ENCODE data around the gene KCNQ1. TPM values are rescaled to one million over a fixed set of nuclear protein-coding genes. Genes with fewer than 3 reads are reported as not detected.

The KCNQ1 gene
- total and polyA plus RNA-seq, 2 donors (not counting 1 experiment from before 2014, with no cell fraction given): not detected

GRCh38 chr11:2838676-2839294 is 394.0 kb downstream of the KCNQ1 start:
- TF ChIP-seq EZH2 (IDR thresholded peaks at IDR 0.05; ENCODE audit: low read length, missing control alignments): no peak
- no peak for TF ChIP-seq CTCF (conservative IDR thresholded peaks at IDR 0.05 in 1 of 2, IDR thresholded peaks at IDR 0.05 in 1 of 2; ENCODE audit: low read depth in 1 of 2, low read length in 2 of 2)

GRCh38 chr11:2839395-2839943 is 394.7 kb downstream of the KCNQ1 start:
- H3K79me2 ChIP-seq (ENCODE audit: control insufficient read depth, insufficient read depth, low read length): no peaks in the 10 kb centered on the region
- no peak overlapping the region for H3K9ac ChIP-seq (ENCODE audit: insufficient read depth, low read length)
- no peak overlapping the region for H3K4me2 ChIP-seq (ENCODE audit: extremely low read depth, insufficient read depth, low read length)
- no peaks in the 10 kb centered on the region for H3K9me3 ChIP-seq (ENCODE audit: control insufficient read depth, insufficient read depth, low read depth, low read length)
- H3K27me3 ChIP-seq (ENCODE audit: control insufficient read depth, insufficient read depth, low read length): peaks cover 5% of the 10 kb centered on the region
- no peak for DNase-seq (ENCODE audit: low read depth in 2 of 2)
- H3K4me3 ChIP-seq (replicated peaks in 1 of 4; ENCODE audit: control extremely low read depth in 1 of 4, insufficient read depth in 1 of 4, low read depth in 3 of 4, low read length in 4 of 4): no peak overlapping the region
- no peaks in the 10 kb centered on the region for H4K20me1 ChIP-seq (ENCODE audit: control insufficient read depth, extremely low read depth, insufficient read depth, low read length)
- H3K36me3 ChIP-seq (ENCODE audit: control insufficient read depth, insufficient read depth, low read length): no peaks in the 10 kb centered on the region
- TF ChIP-seq CTCF (conservative IDR thresholded peaks at IDR 0.05 in 1 of 2, IDR thresholded peaks at IDR 0.05 in 1 of 2; ENCODE audit: low read depth in 1 of 2, low read length in 2 of 2) (no peak), EZH2 (IDR thresholded peaks at IDR 0.05; ENCODE audit: low read length, missing control alignments) (no peak)
- H3K4me1 ChIP-seq (ENCODE audit: control insufficient read depth, extremely low read depth, insufficient read depth, low read length): no peaks in the 10 kb centered on the region
- H2AFZ ChIP-seq (ENCODE audit: low read length): no peak overlapping the region
- H3K27ac ChIP-seq (ENCODE audit: insufficient read depth, low read length): no peak overlapping the region

More at GRCh38 chr11:2838676-2839294, 394.0 kb downstream of the KCNQ1 start:
- no peaks in the 10 kb centered on the region for H4K20me1 ChIP-seq (ENCODE audit: control insufficient read depth, extremely low read depth, insufficient read depth, low read length)
- no peaks in the 10 kb centered on the region for H3K79me2 ChIP-seq (ENCODE audit: control insufficient read depth, insufficient read depth, low read length)
- no peak overlapping the region for H3K27ac ChIP-seq (ENCODE audit: insufficient read depth, low read length)
- H3K27me3 ChIP-seq (ENCODE audit: control insufficient read depth, insufficient read depth, low read length): peaks cover 5% of the 10 kb centered on the region
- H3K4me2 ChIP-seq (ENCODE audit: extremely low read depth, insufficient read depth, low read length): no peak overlapping the region
- DNase-seq (ENCODE audit: low read depth in 2 of 2): no peak
- no peaks in the 10 kb centered on the region for H3K36me3 ChIP-seq (ENCODE audit: control insufficient read depth, insufficient read depth, low read length)
- no peak overlapping the region for H3K4me3 ChIP-seq (replicated peaks in 1 of 4; ENCODE audit: control extremely low read depth in 1 of 4, insufficient read depth in 1 of 4, low read depth in 3 of 4, low read length in 4 of 4)
- no peaks in the 10 kb centered on the region for H3K9me3 ChIP-seq (ENCODE audit: control insufficient read depth, insufficient read depth, low read depth, low read length)
- no peak overlapping the region for H2AFZ ChIP-seq (ENCODE audit: low read length)
- H3K9ac ChIP-seq (ENCODE audit: insufficient read depth, low read length): no peak overlapping the region
- H3K4me1 ChIP-seq (ENCODE audit: control insufficient read depth, extremely low read depth, insufficient read depth, low read length): no peaks in the 10 kb centered on the region

DNA sequence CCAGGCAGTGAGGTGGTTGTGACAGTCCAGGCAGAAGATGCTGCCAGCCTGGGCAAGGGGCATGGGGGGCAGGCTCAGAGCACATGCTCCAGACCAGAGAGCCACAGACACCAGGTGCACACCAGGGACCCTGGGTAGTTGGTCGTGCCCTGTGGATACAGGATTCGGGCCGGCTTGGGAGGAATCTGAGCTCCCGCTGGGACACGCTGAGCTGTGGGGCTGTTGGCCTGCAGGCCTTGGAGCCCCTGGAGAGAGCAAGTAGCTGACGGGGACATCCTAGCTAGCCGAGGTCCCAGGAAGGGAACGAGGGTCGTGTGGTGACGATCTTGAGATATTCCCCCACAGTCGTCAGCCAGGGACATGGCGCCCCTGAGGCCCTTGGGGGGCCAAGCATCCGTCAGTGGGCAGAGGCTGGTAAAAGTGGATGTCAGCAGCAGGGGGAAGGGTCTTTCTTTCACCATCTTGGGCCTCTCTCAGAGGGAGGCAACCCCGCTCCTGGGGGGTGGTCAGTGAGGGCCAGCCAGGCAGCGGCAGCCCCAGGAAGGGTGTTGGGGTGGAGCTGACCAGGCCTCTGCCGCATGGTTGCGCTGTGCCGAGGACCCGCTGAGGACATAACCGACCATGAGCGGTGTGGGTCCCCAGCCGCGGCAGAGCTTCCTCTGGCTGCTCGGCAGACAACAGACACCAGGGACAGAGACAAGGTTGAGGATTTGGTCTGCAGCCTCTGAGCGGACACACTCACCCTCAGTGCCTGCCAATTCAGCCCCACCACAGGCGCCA is 396.8 kb downstream of the KCNQ1 start:
- H3K9me3 ChIP-seq (ENCODE audit: control insufficient read depth, insufficient read depth, low read depth, low read length): no peaks in the 10 kb centered on the region
- no peak for TF ChIP-seq CTCF (conservative IDR thresholded peaks at IDR 0.05 in 1 of 2, IDR thresholded peaks at IDR 0.05 in 1 of 2; ENCODE audit: low read depth in 1 of 2, low read length in 2 of 2)
- no peak for TF ChIP-seq EZH2 (IDR thresholded peaks at IDR 0.05; ENCODE audit: low read length, missing control alignments)
- H3K9ac ChIP-seq (ENCODE audit: insufficient read depth, low read length): no peak overlapping the region
- no peaks in the 10 kb centered on the region for H4K20me1 ChIP-seq (ENCODE audit: control insufficient read depth, extremely low read depth, insufficient read depth, low read length)
- H3K27ac ChIP-seq (ENCODE audit: insufficient read depth, low read length): no peak overlapping the region
- H3K36me3 ChIP-seq (ENCODE audit: control insufficient read depth, insufficient read depth, low read length): no peaks in the 10 kb centered on the region
- H3K79me2 ChIP-seq (ENCODE audit: control insufficient read depth, insufficient read depth, low read length): no peaks in the 10 kb centered on the region
- no peaks in the 10 kb centered on the region for H3K27me3 ChIP-seq (ENCODE audit: control insufficient read depth, insufficient read depth, low read length)
- H2AFZ ChIP-seq (ENCODE audit: low read length): no peak overlapping the region
- H3K4me3 ChIP-seq (replicated peaks in 1 of 4; ENCODE audit: control extremely low read depth in 1 of 4, insufficient read depth in 1 of 4, low read depth in 3 of 4, low read length in 4 of 4): no peak overlapping the region
- no peaks in the 10 kb centered on the region for H3K4me1 ChIP-seq (ENCODE audit: control insufficient read depth, extremely low read depth, insufficient read depth, low read length)
- H3K4me2 ChIP-seq (ENCODE audit: extremely low read depth, insufficient read depth, low read length): no peak overlapping the region
- no peak for DNase-seq (ENCODE audit: low read depth in 2 of 2)

Data from fibroblast of lung (primary cell).